Colonic mucosa (tissue), 4 donors: ENCODE data around the gene MT2A. TPM values are rescaled to one million over a fixed set of nuclear protein-coding genes. Genes with fewer than 3 reads are reported as not detected.

ENCODE experiments used
- DNase-seq: peaks from one replicate; pipeline ENCODE4 v3.0.0-alpha.2; 2020
- H3K27ac ChIP-seq: fragments of 200-600 bp; one replicate; pipeline ENCODE4 v1.8.0; 2021
- H3K27me3 ChIP-seq: fragments of 200-600 bp; one replicate; pipeline ENCODE4 v1.8.0; 2021
- H3K36me3 ChIP-seq: fragments of 200-600 bp; one replicate; pipeline ENCODE4 v1.8.0; 2021
- H3K4me1 ChIP-seq: fragments of 200-600 bp; one replicate; pipeline ENCODE4 v1.8.0; 2021; ENCODE audit warnings: mild to moderate bottlenecking
- H3K4me3 ChIP-seq: fragments of 200-600 bp; one replicate; pipeline ENCODE4 v1.8.0; 2021
- H3K9ac ChIP-seq, 2 donors: one replicate each; pipeline ENCODE4 v1.7.0; 2013; ENCODE audit warnings: control low read depth in 2 of 2, low read depth in 2 of 2, low read length in 2 of 2
- H3K9me3 ChIP-seq: fragments of 200-600 bp; one replicate; pipeline ENCODE4 v1.8.0; 2021
- CTCF ChIP-seq: fragments of 200-600 bp; IDR thresholded peaks from one replicate; pipeline ENCODE4 v1.8.0; 2022; ENCODE audit warnings: antibody characterized with exemption, mild to moderate bottlenecking
- intact Hi-C: fragments of 100-400 bp; cut with DNase I; formaldehyde crosslinking; loops from one replicate; pipeline ENCODE4 v1.14.1; 2022
- total RNA-seq, 2 donors: library from RNA; stranded (reverse); fragmentation: NEBNext Ultra II Directional in 1 of 2; extraction: Animal tissue kit (Norgen Biotek cat#: 25700) in 1 of 2; gene quantifications; one replicate each; pipeline ENCODE4 v1.2.1, GENCODE V29; 2021
- donor health status: healthy.
- donor health status: DM: no; HTN: no; CAD: no.
- donor health status: DM: no; HTN: no; CAD: no.

MT2A gene
- total RNA-seq, 2 donors from 2014 or later: 239 to 320 TPM

- no peak for DNase-seq
- H3K27me3 ChIP-seq: no peaks in the 10 kb centered on the region
- no peak overlapping the region for H3K27ac ChIP-seq
- H3K9ac ChIP-seq: peak overlapping the region in 1 of 2 donors; percentile 44
- H3K36me3 ChIP-seq: no peaks in the 10 kb centered on the region
- H3K4me3 ChIP-seq: peak overlapping the region; percentile 19
- no peak for TF ChIP-seq CTCF
- no peaks in the 10 kb centered on the region for H3K4me1 ChIP-seq
- intact Hi-C loops: no loop called here
- H3K9me3 ChIP-seq: no peaks in the 10 kb centered on the region
These were observed 35.4 kb downstream of the MT2A start for GRCh38 chr16:56643833-56644232.

- no peaks in the 10 kb centered on the region for H3K4me1 ChIP-seq
- TF ChIP-seq CTCF: no peak
- H3K36me3 ChIP-seq: no peaks in the 10 kb centered on the region
- H3K9ac ChIP-seq: no peak overlapping the region
- DNase-seq: no peak
- intact Hi-C loops: no loop called here
- H3K27me3 ChIP-seq: no peaks in the 10 kb centered on the region
- no peaks in the 10 kb centered on the region for H3K9me3 ChIP-seq
- H3K27ac ChIP-seq: no peak overlapping the region
- H3K4me3 ChIP-seq: no peak overlapping the region
These were observed 36.9 kb downstream of the MT2A start for GRCh38 chr16:56645311-56645710.

GRCh38 chr16:56645838-56646237, 37.5 kb downstream of the MT2A start:
- Histone ChIP-seq H3K27me3 (no peaks in the 10 kb centered on the region), H3K9me3 (no peaks in the 10 kb centered on the region)

GRCh38 chr16:56647641-56648431, 39.5 kb downstream of the MT2A start:
- intact Hi-C loops: no loop called here
- H3K27me3 ChIP-seq: no peaks in the 10 kb centered on the region
- peak overlapping the region in 1 of 2 donors; percentile 28 for H3K9ac ChIP-seq
- no peak overlapping the region for H3K4me3 ChIP-seq
- H3K4me1 ChIP-seq: no peaks in the 10 kb centered on the region
- peak; percentile 77 for DNase-seq
- H3K9me3 ChIP-seq: no peaks in the 10 kb centered on the region
- no peak for TF ChIP-seq CTCF
- no peak overlapping the region for H3K27ac ChIP-seq
- H3K36me3 ChIP-seq: no peaks in the 10 kb centered on the region

More at GRCh38 chr16:56645838-56646237, 37.5 kb downstream of the MT2A start:
- TF ChIP-seq CTCF: no peak
- Histone ChIP-seq H3K4me3 (no peak overlapping the region), H3K36me3 (no peaks in the 10 kb centered on the region), H3K4me1 (no peaks in the 10 kb centered on the region), H3K9ac (no peak overlapping the region), H3K27ac (no peak overlapping the region)
- DNase-seq: no peak
- intact Hi-C loops: no loop called here

GRCh38 chr16:56649271-56649670, 40.9 kb downstream of the MT2A start:
- Histone ChIP-seq H3K4me1 (no peaks in the 10 kb centered on the region), H3K4me3 (no peak overlapping the region), H3K27ac (no peak overlapping the region), H3K27me3 (no peaks in the 10 kb centered on the region), H3K9me3 (no peaks in the 10 kb centered on the region), H3K36me3 (no peaks in the 10 kb centered on the region), H3K9ac (no peak overlapping the region)
- TF ChIP-seq CTCF: no peak
- intact Hi-C loops: no loop called here
- no peak for DNase-seq
